BJ (cell line): ENCODE data around the gene RACGAP1. TPM values are rescaled to one million over a fixed set of nuclear protein-coding genes. Genes with fewer than 3 reads are reported as not detected.

ENCODE experiments used
- CTCF ChIA-PET: fragments of 350-600 bp; formaldehyde crosslinking; extraction: SDS; loops from one replicate; lab custom pipeline; 2021; ENCODE audit warnings: antibody characterized with exemption, inconsistent platforms; lab: Yijun Ruan, JAX
- POLR2A ChIA-PET: fragments of 300-600 bp; sonication (Branson Sonifier 250); formaldehyde crosslinking; extraction: SDS; loops from one replicate; lab custom pipeline; 2021; ENCODE audit warnings: antibody characterized with exemption; lab: Charles Lee
- DNase-seq: peaks from one replicate; pipeline ENCODE4 v3.0.0-alpha.2; 2011; ENCODE audit warnings: low read depth
- H3K27me3 ChIP-seq: 2 replicates; pipeline ENCODE4 v1.6.0; 2011; ENCODE audit warnings: low read length; ENCODE audit not compliant: control insufficient read depth, insufficient read depth
- H3K36me3 ChIP-seq: 2 replicates; pipeline ENCODE4 v1.5.1; 2011; ENCODE audit warnings: low read length; ENCODE audit not compliant: control insufficient read depth, insufficient read depth
- H3K4me3 ChIP-seq: 2 replicates; pipeline ENCODE4 v1.5.1; 2011; ENCODE audit warnings: low read depth, mild to moderate bottlenecking, control low read depth, low read length
- polyA minus RNA-seq: library from RNA; depleted of rRNA, polyadenylated mRNA; stranded (reverse); fragments of >200 nt; gene quantifications from 2 replicates; pipeline ENCODE4 v1.2.3, GENCODE V29; 2011; rRNA and poly(A)+ RNA removed
- polyA plus RNA-seq: library from polyadenylated mRNA; depleted of rRNA; stranded (reverse); fragments of >200 nt; gene quantifications from 2 replicates; pipeline ENCODE4 v1.2.3, GENCODE V29; 2011; rRNA removed
- TF ChIP-seq, protein P1 (sequence below): IDR thresholded peaks from 2 replicates; pipeline ENCODE4 v1.5.1; 2011; ENCODE audit warnings: low read depth, mild to moderate bottlenecking, control low read depth, inconsistent platforms, low read length, moderate library complexity; ENCODE audit not compliant: insufficient read depth

The RACGAP1 gene, protein sequence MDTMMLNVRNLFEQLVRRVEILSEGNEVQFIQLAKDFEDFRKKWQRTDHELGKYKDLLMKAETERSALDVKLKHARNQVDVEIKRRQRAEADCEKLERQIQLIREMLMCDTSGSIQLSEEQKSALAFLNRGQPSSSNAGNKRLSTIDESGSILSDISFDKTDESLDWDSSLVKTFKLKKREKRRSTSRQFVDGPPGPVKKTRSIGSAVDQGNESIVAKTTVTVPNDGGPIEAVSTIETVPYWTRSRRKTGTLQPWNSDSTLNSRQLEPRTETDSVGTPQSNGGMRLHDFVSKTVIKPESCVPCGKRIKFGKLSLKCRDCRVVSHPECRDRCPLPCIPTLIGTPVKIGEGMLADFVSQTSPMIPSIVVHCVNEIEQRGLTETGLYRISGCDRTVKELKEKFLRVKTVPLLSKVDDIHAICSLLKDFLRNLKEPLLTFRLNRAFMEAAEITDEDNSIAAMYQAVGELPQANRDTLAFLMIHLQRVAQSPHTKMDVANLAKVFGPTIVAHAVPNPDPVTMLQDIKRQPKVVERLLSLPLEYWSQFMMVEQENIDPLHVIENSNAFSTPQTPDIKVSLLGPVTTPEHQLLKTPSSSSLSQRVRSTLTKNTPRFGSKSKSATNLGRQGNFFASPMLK
- polyA plus RNA-seq (42.8 and 55.3 TPM in 2 replicates), polyA minus RNA-seq (66.8 and 88.8 TPM in 2 replicates)

DNA sequence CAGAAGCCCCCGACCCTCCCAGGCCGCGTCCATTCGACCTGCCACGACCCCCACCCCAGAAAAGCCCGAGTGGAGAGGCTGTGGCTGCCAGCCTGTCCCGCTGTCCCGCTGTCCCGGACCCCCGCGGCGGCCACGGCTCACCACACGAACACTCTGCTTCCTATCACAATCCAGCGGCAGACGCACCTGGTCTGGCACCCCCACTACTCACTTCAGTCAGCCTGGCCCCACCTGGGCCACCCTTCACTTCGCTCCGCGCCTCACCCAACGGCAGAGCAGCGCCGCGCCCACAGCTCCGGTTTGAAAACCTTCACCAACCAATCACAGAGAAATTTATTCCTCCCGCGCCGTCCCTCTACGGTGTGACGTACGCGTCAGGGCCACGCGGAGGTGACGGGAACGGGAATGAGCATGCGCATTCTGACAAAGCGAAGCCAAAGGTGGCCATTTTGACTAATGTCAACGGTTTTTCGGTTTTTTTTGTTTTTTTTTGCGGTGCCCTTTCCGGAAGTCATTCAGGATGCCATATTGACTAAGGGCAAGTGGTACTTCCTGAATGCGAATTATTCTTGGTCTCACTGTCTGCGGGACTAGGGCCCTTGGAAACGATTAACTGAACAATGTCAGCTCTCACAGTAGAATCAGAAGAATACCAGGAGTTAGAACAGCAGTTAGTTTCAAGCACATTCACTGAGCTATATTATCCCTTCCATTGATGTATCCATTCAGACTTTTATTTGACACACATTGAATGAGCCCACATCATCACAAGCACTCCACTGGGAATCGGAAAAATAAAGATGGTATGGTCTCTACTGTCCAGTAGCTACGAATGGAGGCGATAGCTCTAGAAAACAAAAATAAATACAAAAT, at the start of gene RACGAP1:
TSS of gene RACGAP1 (minus strand) at position 308 of the 873 bp plus-strand sequence. CDS start 8,779 bp downstream, outside the sequence.
- no peaks in the 10 kb centered on the region for H3K36me3 ChIP-seq
- CTCF ChIA-PET: interaction anchor here (0.8 to 1.8 kb wide), 6 partner anchors 11 to 58 kb away, joined by 3 to 13 read pairs (median 3); no protein-coding TSS in a partner anchor
- H3K4me3 ChIP-seq: peak within 1 kb of the TSS; percentile 65
- peak; percentile 87 for DNase-seq
- POLR2A ChIA-PET: interaction anchor here (0.7 kb wide), 2 partner anchors 8 to 54 kb away, joined by 3 to 4 read pairs; no protein-coding TSS in a partner anchor
- TF ChIP-seq, protein P1, sequence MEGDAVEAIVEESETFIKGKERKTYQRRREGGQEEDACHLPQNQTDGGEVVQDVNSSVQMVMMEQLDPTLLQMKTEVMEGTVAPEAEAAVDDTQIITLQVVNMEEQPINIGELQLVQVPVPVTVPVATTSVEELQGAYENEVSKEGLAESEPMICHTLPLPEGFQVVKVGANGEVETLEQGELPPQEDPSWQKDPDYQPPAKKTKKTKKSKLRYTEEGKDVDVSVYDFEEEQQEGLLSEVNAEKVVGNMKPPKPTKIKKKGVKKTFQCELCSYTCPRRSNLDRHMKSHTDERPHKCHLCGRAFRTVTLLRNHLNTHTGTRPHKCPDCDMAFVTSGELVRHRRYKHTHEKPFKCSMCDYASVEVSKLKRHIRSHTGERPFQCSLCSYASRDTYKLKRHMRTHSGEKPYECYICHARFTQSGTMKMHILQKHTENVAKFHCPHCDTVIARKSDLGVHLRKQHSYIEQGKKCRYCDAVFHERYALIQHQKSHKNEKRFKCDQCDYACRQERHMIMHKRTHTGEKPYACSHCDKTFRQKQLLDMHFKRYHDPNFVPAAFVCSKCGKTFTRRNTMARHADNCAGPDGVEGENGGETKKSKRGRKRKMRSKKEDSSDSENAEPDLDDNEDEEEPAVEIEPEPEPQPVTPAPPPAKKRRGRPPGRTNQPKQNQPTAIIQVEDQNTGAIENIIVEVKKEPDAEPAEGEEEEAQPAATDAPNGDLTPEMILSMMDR: no peak
- H3K27me3 ChIP-seq: no peaks in the 10 kb centered on the region

DNA sequence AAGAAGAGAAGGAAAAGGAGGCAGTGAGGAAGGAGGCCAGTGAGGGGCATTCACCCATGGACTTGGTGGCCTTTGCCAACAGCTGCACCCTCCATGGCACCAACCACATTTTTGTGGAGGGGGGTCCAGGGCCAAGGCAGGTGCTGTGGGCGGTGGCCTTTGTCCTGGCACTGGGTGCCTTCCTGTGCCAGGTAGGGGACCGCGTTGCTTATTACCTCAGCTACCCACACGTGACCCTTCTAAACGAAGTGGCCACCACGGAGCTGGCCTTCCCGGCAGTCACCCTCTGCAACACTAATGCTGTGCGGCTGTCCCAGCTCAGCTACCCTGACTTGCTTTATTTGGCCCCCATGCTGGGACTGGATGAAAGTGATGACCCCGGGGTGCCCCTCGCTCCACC, 48.4 kb upstream of the RACGAP1 start:
- TF ChIP-seq, protein P1: no peak
- POLR2A ChIA-PET: no interaction called here
- no peak overlapping the region for H3K4me3 ChIP-seq
- no peak for DNase-seq
- CTCF ChIA-PET: interaction anchor here (0.7 to 19.9 kb wide), 11 partner anchors 9 to 147 kb away, joined by 3 to 578 read pairs (median 6); partner anchors contain the start of genes AQP5, AQP6, COX14 and SMARCD1
- no peaks in the 10 kb centered on the region for H3K36me3 ChIP-seq
- H3K27me3 ChIP-seq: no peaks in the 10 kb centered on the region

DNA sequence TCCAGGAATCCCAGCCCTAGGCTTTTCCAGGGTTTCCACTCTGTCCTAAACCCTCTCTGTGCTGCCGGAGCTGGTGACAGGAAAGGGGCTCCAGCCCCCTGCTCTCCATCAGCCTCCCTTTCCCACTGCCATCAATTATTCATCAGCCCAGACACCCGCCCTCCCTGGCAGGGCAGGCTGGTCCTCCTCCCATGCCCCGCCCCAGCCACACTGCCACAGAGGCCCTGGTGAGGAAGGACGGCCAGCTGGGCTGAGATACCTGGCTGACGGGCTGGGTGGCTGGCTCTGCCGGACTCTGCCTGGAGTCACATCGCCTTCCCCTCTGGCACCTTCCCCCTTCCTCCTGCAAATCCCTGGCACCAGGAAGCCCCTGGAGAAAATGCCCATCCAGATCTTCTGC, 47.9 kb upstream of the RACGAP1 start:
- Histone ChIP-seq H3K27me3 (no peaks in the 10 kb centered on the region), H3K36me3 (no peaks in the 10 kb centered on the region), H3K4me3 (no peak overlapping the region)
- DNase-seq: no peak
- ChIA-PET CTCF (interaction anchor here (0.7 to 19.9 kb wide), 5 partner anchors 9 to 128 kb away, joined by 3 to 578 read pairs (median 10); partner anchors contain the start of genes AQP5, AQP6 and COX14), POLR2A (no interaction called here)
- TF ChIP-seq, protein P1: no peak

DNA sequence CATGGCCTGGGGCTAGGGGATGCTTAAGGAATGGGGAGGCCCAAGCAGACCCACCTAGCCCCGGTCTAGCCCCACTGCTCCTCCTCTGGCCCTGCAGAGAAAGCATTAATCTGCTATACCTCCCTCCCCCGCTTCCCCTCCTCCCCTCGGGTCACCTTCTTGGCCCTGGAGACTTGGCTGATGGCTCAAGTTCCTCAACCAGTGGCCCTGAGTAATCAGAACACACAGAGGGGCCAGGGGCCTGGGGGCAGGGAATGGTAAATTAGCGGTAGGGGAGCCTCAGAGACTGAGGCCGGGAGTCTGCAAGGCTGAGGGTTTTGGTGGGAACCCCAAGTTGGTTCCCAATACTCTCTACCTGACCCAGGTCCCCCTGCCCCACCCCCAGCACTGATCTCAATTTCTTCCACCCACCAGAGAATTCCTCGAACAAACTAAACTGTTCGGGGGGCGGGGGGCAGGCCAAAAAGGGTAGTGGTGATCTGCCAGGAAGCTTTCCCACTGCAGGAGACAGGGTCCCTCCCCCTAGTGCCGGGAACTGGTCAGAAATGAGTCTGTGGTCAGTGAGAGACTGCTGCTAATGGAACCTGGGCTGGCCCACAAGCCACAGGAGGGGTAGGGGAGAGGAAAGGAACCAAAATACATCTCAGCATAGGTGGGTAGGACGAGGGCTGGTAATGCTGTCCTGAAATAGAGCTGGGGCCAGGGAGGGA, 47.1 kb upstream of the RACGAP1 start:
- CTCF ChIA-PET: interaction anchor here (1.4 to 19.9 kb wide), 3 partner anchors 17 to 127 kb away, joined by 4 to 578 read pairs (median 21); partner anchors contain the start of genes AQP5 and AQP6
- TF ChIP-seq, protein P1: no peak
- Histone ChIP-seq H3K4me3 (no peak overlapping the region), H3K36me3 (no peaks in the 10 kb centered on the region), H3K27me3 (no peaks in the 10 kb centered on the region)
- DNase-seq: no peak
- POLR2A ChIA-PET: no interaction called here
